Measurements from ENCODE around the gene TNFRSF1B.

Gene TNFRSF1B

GRCh38 chr1:12142891-12143630 lies 23.7 kb upstream of the TNFRSF1B start:
- H3K27me3 ChIP-seq: no peaks in the 10 kb centered on the region
- no peaks in the 10 kb centered on the region for H3K9me3 ChIP-seq
- H3K36me3 ChIP-seq: no peaks in the 10 kb centered on the region
- TF ChIP-seq CTCF (IDR thresholded peaks at IDR 0.05): no peak
- peak overlapping the region; percentile 100 for H3K27ac ChIP-seq
- H3K4me3 ChIP-seq (ENCODE audit: low read depth in 1 of 2, low read length in 1 of 2): peak overlapping the region; percentile 40 to 46
- H3K4me1 ChIP-seq (ENCODE audit: control insufficient read depth in 1 of 2, insufficient read depth in 1 of 2, low read depth in 1 of 2, low read length in 1 of 2): peaks cover 84 to 85% of the 10 kb centered on the region in 2 experiments

- H3K4me1 ChIP-seq (ENCODE audit: control insufficient read depth in 1 of 2, insufficient read depth in 1 of 2, low read depth in 1 of 2, low read length in 1 of 2): peaks cover 91% of the 10 kb centered on the region in 2 experiments
- TF ChIP-seq CTCF (IDR thresholded peaks at IDR 0.05): peak; percentile 63
- H3K36me3 ChIP-seq: no peaks in the 10 kb centered on the region
- H3K9me3 ChIP-seq: no peaks in the 10 kb centered on the region
- peak overlapping the region; percentile 100 for H3K27ac ChIP-seq
- peak overlapping the region; percentile 40 to 46 for H3K4me3 ChIP-seq (ENCODE audit: low read depth in 1 of 2, low read length in 1 of 2)
- H3K27me3 ChIP-seq: no peaks in the 10 kb centered on the region
Measured at GRCh38 chr1:12143631-12144155, 23.1 kb upstream of the TNFRSF1B start.

GRCh38 chr1:12144236-12144635 lies 22.6 kb upstream of the TNFRSF1B start:
- Histone ChIP-seq H3K27me3 (no peaks in the 10 kb centered on the region), H3K4me1 (ENCODE audit: control insufficient read depth in 1 of 2, insufficient read depth in 1 of 2, low read depth in 1 of 2, low read length in 1 of 2) (peaks cover 96% of the 10 kb centered on the region in 2 experiments), H3K9me3 (no peaks in the 10 kb centered on the region), H3K36me3 (no peaks in the 10 kb centered on the region), H3K4me3 (ENCODE audit: low read depth in 1 of 2, low read length in 1 of 2) (peak overlapping the region; percentile 40 to 46), H3K27ac (peak overlapping the region; percentile 100)
- no peak for TF ChIP-seq CTCF (IDR thresholded peaks at IDR 0.05)

- H3K4me3 ChIP-seq (ENCODE audit: low read depth in 1 of 2, low read length in 1 of 2): peak overlapping the region in 1 of 2 experiments; percentile 40
- H3K27ac ChIP-seq: peak overlapping the region; percentile 100
- no peaks in the 10 kb centered on the region for H3K36me3 ChIP-seq
- no peaks in the 10 kb centered on the region for H3K27me3 ChIP-seq
- no peak for TF ChIP-seq CTCF (IDR thresholded peaks at IDR 0.05)
- H3K9me3 ChIP-seq: no peaks in the 10 kb centered on the region
- H3K4me1 ChIP-seq (ENCODE audit: control insufficient read depth in 1 of 2, insufficient read depth in 1 of 2, low read depth in 1 of 2, low read length in 1 of 2): peaks cover 100% of the 10 kb centered on the region in 2 experiments
Measured at GRCh38 chr1:12144969-12145368, 21.8 kb upstream of the TNFRSF1B start.

- no peak for TF ChIP-seq CTCF (IDR thresholded peaks at IDR 0.05)
- Histone ChIP-seq H3K27ac (peak overlapping the region; percentile 100), H3K4me1 (ENCODE audit: control insufficient read depth in 1 of 2, insufficient read depth in 1 of 2, low read depth in 1 of 2, low read length in 1 of 2) (peaks cover 100% of the 10 kb centered on the region in 2 experiments), H3K9me3 (no peaks in the 10 kb centered on the region), H3K4me3 (ENCODE audit: low read depth in 1 of 2, low read length in 1 of 2) (peak overlapping the region in 1 of 2 experiments; percentile 40), H3K27me3 (no peaks in the 10 kb centered on the region), H3K36me3 (no peaks in the 10 kb centered on the region)
Measured at GRCh38 chr1:12145616-12146342, 21.0 kb upstream of the TNFRSF1B start.

All from neutrophil (primary cell).